ENCODE results near the gene LMNA.
"Not testable (repeated sequence)": the region's sequence is repeated elsewhere in the genome, so short reads cannot be mapped to it uniquely, and the experiment has no call there.

LMNA gene

GRCh38 chr1:156167536-156167935, 53.0 kb downstream of the LMNA start:
- DNase-seq, result no peak

GRCh38 chr1:156172696-156173470, 58.4 kb downstream of the LMNA start:
- no peak for DNase-seq

DNA sequence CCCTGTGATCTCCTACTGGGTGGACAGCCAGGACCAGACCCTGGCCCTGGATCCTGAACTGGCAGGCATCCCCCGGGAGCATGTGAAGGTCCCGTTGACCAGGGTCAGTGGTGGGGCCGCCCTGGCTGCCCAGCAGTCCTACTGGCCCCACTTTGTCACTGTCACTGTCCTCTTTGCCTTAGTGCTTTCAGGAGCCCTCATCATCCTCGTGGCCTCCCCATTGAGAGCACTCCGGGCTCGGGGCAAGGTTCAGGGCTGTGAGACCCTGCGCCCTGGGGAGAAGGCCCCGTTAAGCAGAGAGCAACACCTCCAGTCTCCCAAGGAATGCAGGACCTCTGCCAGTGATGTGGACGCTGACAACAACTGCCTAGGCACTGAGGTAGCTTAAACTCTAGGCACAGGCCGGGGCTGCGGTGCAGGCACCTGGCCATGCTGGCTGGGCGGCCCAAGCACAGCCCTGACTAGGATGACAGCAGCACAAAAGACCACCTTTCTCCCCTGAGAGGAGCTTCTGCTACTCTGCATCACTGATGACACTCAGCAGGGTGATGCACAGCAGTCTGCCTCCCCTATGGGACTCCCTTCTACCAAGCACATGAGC, 62.2 kb downstream of the LMNA start:
- DNase-seq, result no peak

- no peak for DNase-seq
Observed at GRCh38 chr1:156177919-156178654, 63.6 kb downstream of the LMNA start.

GRCh38 chr1:156180471-156180870, 66.0 kb downstream of the LMNA start:
- DNase-seq, result no peak

DNA sequence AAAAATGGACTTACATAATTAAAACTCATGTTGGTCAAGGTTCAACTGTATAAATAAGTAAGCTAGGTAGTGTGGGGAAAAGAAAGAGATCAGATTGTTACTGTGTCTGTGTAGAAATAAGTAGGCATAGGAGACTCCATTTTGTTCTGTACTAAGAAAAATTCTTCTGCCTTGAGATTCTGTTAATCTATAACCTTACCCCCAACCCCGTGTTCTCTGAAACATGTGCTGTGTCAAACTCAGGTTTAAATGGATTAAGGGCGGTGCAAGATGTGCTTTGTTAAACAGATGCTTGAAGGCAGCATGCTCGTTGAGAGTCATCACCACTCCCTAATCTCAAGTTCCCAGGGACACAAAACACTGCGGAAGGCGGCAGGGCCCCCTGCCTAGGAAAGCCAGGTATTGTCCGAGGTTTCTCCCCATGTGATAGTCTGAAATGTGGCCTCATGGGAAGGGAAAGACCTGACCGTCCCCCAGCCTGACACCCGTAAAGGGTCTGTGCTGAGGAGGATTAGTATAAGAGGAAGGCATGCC, 66.9 kb downstream of the LMNA start:
- not testable (repeated sequence) for DNase-seq

DNA sequence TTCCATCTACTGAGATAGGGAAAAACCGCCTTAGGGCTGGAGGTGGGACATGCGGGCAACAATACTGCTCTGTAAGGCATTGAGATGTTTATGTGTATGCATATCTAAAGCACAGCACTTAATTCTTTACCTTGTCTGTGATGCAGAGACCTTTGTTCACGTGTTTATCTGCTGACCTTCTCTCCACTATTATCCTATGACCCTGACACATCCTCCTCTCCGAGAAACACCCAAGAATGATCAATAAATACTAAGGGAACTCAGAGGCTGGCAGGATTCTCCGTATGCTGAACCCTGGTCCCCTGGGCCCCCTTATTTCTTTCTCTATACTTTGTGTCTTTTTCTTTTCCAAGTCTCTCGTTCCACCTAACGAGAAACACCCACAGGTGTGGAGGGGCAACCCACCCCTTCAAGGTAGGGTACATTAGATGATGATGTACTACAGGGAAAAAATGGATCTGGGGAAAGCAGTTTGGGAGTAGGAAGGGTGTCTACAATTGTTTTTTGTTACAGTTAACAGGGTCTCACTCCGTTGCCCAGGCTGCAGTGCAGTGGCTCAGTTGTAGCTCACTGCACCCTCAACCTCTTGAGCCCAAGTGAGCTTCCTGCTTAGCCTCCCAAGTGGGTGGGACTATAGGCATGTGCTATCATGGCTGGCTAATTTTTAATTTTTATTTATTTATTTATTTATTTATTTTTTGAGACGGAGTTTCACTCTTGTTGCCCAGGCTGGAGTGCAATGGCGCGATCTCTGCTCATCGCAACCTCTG, 67.7 kb downstream of the LMNA start:
- DNase-seq, result not testable (repeated sequence)

DNA sequence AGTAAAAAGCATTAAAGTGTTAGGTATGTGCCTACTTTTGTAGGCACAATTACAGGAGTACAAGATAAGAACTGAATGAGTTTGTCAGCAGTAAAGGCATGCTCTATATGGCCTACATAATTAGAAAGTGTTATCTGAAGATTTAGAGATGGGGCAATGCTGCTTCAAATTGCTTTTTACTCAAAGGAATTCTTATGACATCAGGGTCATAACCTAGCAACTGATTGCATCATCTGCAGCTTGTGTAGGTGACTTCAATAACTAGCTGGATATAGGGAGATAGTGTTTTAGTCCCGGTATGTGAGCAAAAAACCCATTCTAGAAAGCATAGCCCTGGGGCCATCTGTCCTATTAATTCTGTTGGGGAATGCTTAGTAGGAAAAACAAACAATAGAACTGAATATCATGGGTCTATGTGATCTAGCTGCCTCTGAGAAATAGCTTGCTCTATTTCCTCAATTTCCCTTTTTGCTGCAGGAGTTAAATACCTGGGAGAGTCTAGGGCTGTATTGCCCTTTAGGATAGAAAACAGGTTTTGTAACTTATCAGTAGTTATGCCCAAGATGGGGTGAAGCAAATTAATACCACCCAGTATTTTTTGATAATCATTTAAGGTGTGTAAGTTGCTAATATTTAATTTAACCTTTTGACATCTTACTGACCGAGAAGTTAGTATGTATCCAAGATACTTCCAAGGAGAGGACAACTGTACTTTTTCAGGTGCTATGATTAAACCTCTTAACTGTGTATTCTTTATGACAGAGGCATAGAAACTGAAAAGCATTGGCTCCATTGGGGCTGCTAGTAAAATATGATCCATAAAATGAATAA, 72.1 kb downstream of the LMNA start:
- not testable (repeated sequence) for DNase-seq
